H9 (cell line): ENCODE results near the gene HSPA1L. TPM values are rescaled to one million over a fixed set of nuclear protein-coding genes. Genes with fewer than 3 reads are reported as not detected.

Experiments used
- DNase-seq: peaks from one replicate; pipeline ENCODE4 v3.0.0-alpha.2; 2017
- H2AFZ ChIP-seq: one replicate; pipeline ENCODE4 v1.6.1; 2013; ENCODE audit warnings: mild to moderate bottlenecking, low read length, control low read depth, moderate library complexity
- H2AK5ac ChIP-seq: 2 replicates; pipeline ENCODE4 v1.6.1; 2013; ENCODE audit warnings: low read length, control low read depth, mixed read lengths; ENCODE audit not compliant: insufficient read length
- H2BK120ac ChIP-seq: one replicate; pipeline ENCODE4 v1.6.1; 2013; ENCODE audit warnings: low read depth, mild to moderate bottlenecking, low read length, control low read depth, inconsistent platforms; ENCODE audit not compliant: poor library complexity, severe bottlenecking
- H2BK12ac ChIP-seq: 2 replicates; pipeline ENCODE4 v1.6.1; 2013; ENCODE audit warnings: low read length, control low read depth, mixed read lengths, low read depth; ENCODE audit not compliant: insufficient read length
- H2BK15ac ChIP-seq: 2 replicates; pipeline ENCODE4 v1.6.1; 2013; ENCODE audit warnings: low read depth, low read length, control low read depth
- H2BK20ac ChIP-seq: one replicate; pipeline ENCODE4 v1.6.1; 2013; ENCODE audit warnings: low read depth, mild to moderate bottlenecking, low read length, control low read depth, inconsistent platforms; ENCODE audit not compliant: poor library complexity, severe bottlenecking
- H2BK5ac ChIP-seq: 2 replicates; pipeline ENCODE4 v1.6.1; 2013; ENCODE audit warnings: low read length, control low read depth, mixed read lengths; ENCODE audit not compliant: insufficient read length
- H3K14ac ChIP-seq: 2 replicates; pipeline ENCODE4 v1.6.1; 2013; ENCODE audit warnings: low read length, control low read depth; ENCODE audit not compliant: insufficient read depth
- H3K18ac ChIP-seq: 2 replicates; pipeline ENCODE4 v1.6.1; 2013; ENCODE audit warnings: low read depth, mild to moderate bottlenecking, mixed read lengths, low read length, control low read depth; ENCODE audit not compliant: insufficient read length
- H3K23ac ChIP-seq: 2 replicates; pipeline ENCODE4 v1.6.1; 2013; ENCODE audit warnings: low read length, control low read depth, mixed read lengths, low read depth; ENCODE audit not compliant: insufficient read length
- H3K23me2 ChIP-seq: 2 replicates; pipeline ENCODE4 v1.6.1; 2013; ENCODE audit warnings: low read depth, mild to moderate bottlenecking, mixed read lengths, low read length, control low read depth; ENCODE audit not compliant: insufficient read length, poor library complexity, severe bottlenecking
- H3K27ac ChIP-seq: 2 replicates; pipeline ENCODE4 v1.5.1; 2013; ENCODE audit warnings: low read length, control low read depth, mixed read lengths, low read depth; ENCODE audit not compliant: insufficient read length
- H3K27me3 ChIP-seq: 2 replicates; pipeline ENCODE4 v1.6.1; 2013; ENCODE audit warnings: low read length, control low read depth, inconsistent platforms; ENCODE audit not compliant: insufficient read depth
- H3K4ac ChIP-seq: 2 replicates; pipeline ENCODE4 v1.6.1; 2013; ENCODE audit warnings: low read depth, mild to moderate bottlenecking, control low read depth, inconsistent platforms, low read length, moderate library complexity
- H3K4me1 ChIP-seq: 2 replicates; pipeline ENCODE4 v1.6.1; 2013; ENCODE audit warnings: low read length, control low read depth, inconsistent platforms; ENCODE audit not compliant: insufficient read depth
- H3K4me2 ChIP-seq: 2 replicates; pipeline ENCODE4 v1.6.1; 2013; ENCODE audit warnings: low read length, control low read depth, mixed read lengths; ENCODE audit not compliant: insufficient read length, insufficient read depth
- H3K56ac ChIP-seq: 2 replicates; pipeline ENCODE4 v1.6.1; 2013; ENCODE audit warnings: low read depth, mild to moderate bottlenecking, mixed read lengths, low read length, control low read depth; ENCODE audit not compliant: insufficient read length
- H3K79me1 ChIP-seq: 2 replicates; pipeline ENCODE4 v1.6.1; 2013; ENCODE audit warnings: low read depth, mild to moderate bottlenecking, moderate library complexity, low read length, control low read depth, inconsistent platforms; ENCODE audit not compliant: insufficient read depth, poor library complexity, severe bottlenecking
- H3K79me2 ChIP-seq: 2 replicates; pipeline ENCODE4 v1.6.1; 2013; ENCODE audit warnings: low read length, control low read depth, inconsistent platforms; ENCODE audit not compliant: insufficient read depth
- H3K9ac ChIP-seq: 2 replicates; pipeline ENCODE4 v1.6.1; 2013; ENCODE audit warnings: low read length, control low read depth, mixed read lengths; ENCODE audit not compliant: insufficient read length; ENCODE audit errors: extremely low read depth
- H3K9me3 ChIP-seq: one replicate; pipeline ENCODE4 v1.6.1; 2013; ENCODE audit warnings: low read depth, low read length, inconsistent platforms; ENCODE audit not compliant: control insufficient read depth
- H3T11ph ChIP-seq: one replicate; pipeline ENCODE4 v1.6.1; 2013; ENCODE audit warnings: mild to moderate bottlenecking, low read length, control low read depth, inconsistent platforms
- H4K20me1 ChIP-seq: one replicate; pipeline ENCODE4 v1.6.1; 2013; ENCODE audit not compliant: control insufficient read depth, insufficient read length, insufficient read depth
- H4K5ac ChIP-seq: 2 replicates; pipeline ENCODE4 v1.6.1; 2013; ENCODE audit warnings: low read depth, mild to moderate bottlenecking, mixed read lengths, low read length, control low read depth; ENCODE audit not compliant: insufficient read length
- H4K8ac ChIP-seq: replicated peaks from 2 replicates; pipeline ENCODE4 v1.6.1; 2013; ENCODE audit warnings: low read length, control low read depth, mixed read lengths, low read depth; ENCODE audit not compliant: insufficient read length
- H4K91ac ChIP-seq: 2 replicates; pipeline ENCODE4 v1.6.1; 2013; ENCODE audit warnings: low read depth, mild to moderate bottlenecking, moderate library complexity, mixed read lengths, low read length, control low read depth; ENCODE audit not compliant: insufficient read length
- H3K27ac Mint-ChIP-seq, 3 experiments: 2 replicates in 2 of 3; 3 replicates in 1 of 3; pipeline ENCODE4 v1.8.0; 2020 to 2021; ENCODE audit warnings: mixed read lengths in 3 of 3, mild to moderate bottlenecking in 1 of 3, moderate library complexity in 1 of 3
- H3K27me3 Mint-ChIP-seq: 2 replicates; pipeline ENCODE4 v1.8.0; 2021; ENCODE audit warnings: low read depth, mild to moderate bottlenecking, moderate library complexity, mixed read lengths
- H3K36me3 Mint-ChIP-seq, 3 experiments: 2 replicates in 2 of 3; 3 replicates in 1 of 3; pipeline ENCODE4 v1.8.0; 2020 to 2021; ENCODE audit warnings: low read depth in 3 of 3, mixed read lengths in 3 of 3; ENCODE audit not compliant: insufficient read depth in 1 of 3
- H3K4me1 Mint-ChIP-seq, 2 experiments: 2 replicates each; pipeline ENCODE4 v1.8.0; 2020; ENCODE audit warnings: mixed read lengths in 2 of 2
- H3K4me3 Mint-ChIP-seq, 2 experiments: 2 replicates in 1 of 2; 3 replicates in 1 of 2; pipeline ENCODE4 v1.8.0; 2020 to 2021; ENCODE audit warnings: mild to moderate bottlenecking in 2 of 2, mixed read lengths in 2 of 2, moderate library complexity in 1 of 2
- H3K9me3 Mint-ChIP-seq, 2 experiments: 2 replicates in 1 of 2; 3 replicates in 1 of 2; pipeline ENCODE4 v1.8.0; 2020; ENCODE audit warnings: mild to moderate bottlenecking in 2 of 2, mixed read lengths in 2 of 2, moderate library complexity in 1 of 2
- WGBS: extraction: QIAGEN DNeasy Blood & Tissue Kit; methylation state at CpG from one replicate; pipeline ENCODE4 v1.1.7; 2013; ENCODE audit warnings: missing lambda C conversion rate, low lambda C conversion rate, mixed read lengths; ENCODE audit not compliant: insufficient read length; ENCODE audit errors: extremely low coverage; 5-methylcytosine and 5-hydroxymethylcytosine counted together
- total RNA-seq: library from RNA; stranded (reverse); gene quantifications from 2 replicates; pipeline ENCODE4 v1.2.1, GENCODE V29; 2021
- TF ChIP-seq, protein P1 (sequence below): fragments of 200-600 bp; sonication (generic); conservative IDR thresholded peaks from 3 replicates; pipeline ENCODE4 v1.8.0; 2021; ENCODE audit warnings: antibody characterized with exemption, mild to moderate bottlenecking

Gene HSPA1L
- total RNA-seq, 1 experiment from 2014 or later: 2.5 TPM

- H3K27me3 Mint-ChIP-seq: no peaks in the 10 kb centered on the region
- no peak overlapping the region for H4K8ac ChIP-seq
- H3K79me1 ChIP-seq: no peaks in the 10 kb centered on the region
- no peaks in the 10 kb centered on the region for H3K27me3 ChIP-seq
- no peak overlapping the region for H3K27ac ChIP-seq
- no peak overlapping the region for H3K9ac ChIP-seq
- H3K4me2 ChIP-seq: no peak overlapping the region
- no peak overlapping the region for H2AK5ac ChIP-seq
- no peak overlapping the region for H4K5ac ChIP-seq
- H2BK15ac ChIP-seq: no peak overlapping the region
- peaks cover 6 to 7% of the 10 kb centered on the region in 2 experiments for H3K4me1 Mint-ChIP-seq
- no CpG with 5 or more reads among the region's 5 CpGs for WGBS
- H3T11ph ChIP-seq: no peak overlapping the region
- no peak overlapping the region for H4K91ac ChIP-seq
- no peak overlapping the region for H2BK5ac ChIP-seq
- H2AFZ ChIP-seq: no peak overlapping the region
- H3K56ac ChIP-seq: no peak overlapping the region
- no peak overlapping the region for H3K4me3 Mint-ChIP-seq
- H3K9me3 ChIP-seq: no peaks in the 10 kb centered on the region
- no peak overlapping the region for H3K14ac ChIP-seq
- no peak for DNase-seq
- H3K27ac Mint-ChIP-seq: peak overlapping the region in 1 of 3 experiments; percentile 70; a peak in 1 of 7 replicates
- peaks cover 2% of the 10 kb centered on the region; the same call in 1 of the 2 replicates for H3K79me2 ChIP-seq
- H3K9me3 Mint-ChIP-seq: no peaks in the 10 kb centered on the region
- H2BK120ac ChIP-seq: no peak overlapping the region
- H4K20me1 ChIP-seq: no peaks in the 10 kb centered on the region
- no peak overlapping the region for H3K4ac ChIP-seq
- no peak overlapping the region for H3K18ac ChIP-seq
- no peak overlapping the region for H2BK12ac ChIP-seq
- TF ChIP-seq, protein P1, sequence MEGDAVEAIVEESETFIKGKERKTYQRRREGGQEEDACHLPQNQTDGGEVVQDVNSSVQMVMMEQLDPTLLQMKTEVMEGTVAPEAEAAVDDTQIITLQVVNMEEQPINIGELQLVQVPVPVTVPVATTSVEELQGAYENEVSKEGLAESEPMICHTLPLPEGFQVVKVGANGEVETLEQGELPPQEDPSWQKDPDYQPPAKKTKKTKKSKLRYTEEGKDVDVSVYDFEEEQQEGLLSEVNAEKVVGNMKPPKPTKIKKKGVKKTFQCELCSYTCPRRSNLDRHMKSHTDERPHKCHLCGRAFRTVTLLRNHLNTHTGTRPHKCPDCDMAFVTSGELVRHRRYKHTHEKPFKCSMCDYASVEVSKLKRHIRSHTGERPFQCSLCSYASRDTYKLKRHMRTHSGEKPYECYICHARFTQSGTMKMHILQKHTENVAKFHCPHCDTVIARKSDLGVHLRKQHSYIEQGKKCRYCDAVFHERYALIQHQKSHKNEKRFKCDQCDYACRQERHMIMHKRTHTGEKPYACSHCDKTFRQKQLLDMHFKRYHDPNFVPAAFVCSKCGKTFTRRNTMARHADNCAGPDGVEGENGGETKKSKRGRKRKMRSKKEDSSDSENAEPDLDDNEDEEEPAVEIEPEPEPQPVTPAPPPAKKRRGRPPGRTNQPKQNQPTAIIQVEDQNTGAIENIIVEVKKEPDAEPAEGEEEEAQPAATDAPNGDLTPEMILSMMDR: no peak
- H3K23me2 ChIP-seq: peaks cover 3% of the 10 kb centered on the region
- H3K4me1 ChIP-seq: no peaks in the 10 kb centered on the region
- H2BK20ac ChIP-seq: no peak overlapping the region
- H3K36me3 Mint-ChIP-seq: peaks cover 8 to 51% (median 40%) of the 10 kb centered on the region in 3 experiments
- H3K23ac ChIP-seq: no peak overlapping the region
These were observed 17.5 kb downstream of the HSPA1L start for GRCh38 chr6:31797588-31797987.
